ENCODE results near the gene PAM. TPM values are rescaled to one million over a fixed set of nuclear protein-coding genes. Genes with fewer than 3 reads are reported as not detected.

PAM gene
- polyA plus RNA-seq, 1 donor (not counting 4 experiments of a cell fraction or from before 2014, with no cell fraction given), result 149 TPM

GRCh38 chr5:103003872-103004271, 248.8 kb downstream of the PAM start:
- no peak for FAIRE-seq
- no peaks in the 10 kb centered on the region for H4K20me1 ChIP-seq (ENCODE audit: control insufficient read depth, extremely low read depth, insufficient read depth, low read length)
- peaks cover 3% of the 10 kb centered on the region for H3K9me1 ChIP-seq (ENCODE audit: control insufficient read depth, extremely low read depth, insufficient read depth, low read length)
- dilution Hi-C loops (cut with MboI; ENCODE audit: extremely low pct_ligation_motif_present, low sequenced_read_pairs), result no loop called here
- H2AFZ ChIP-seq (ENCODE audit: control insufficient read depth, low read length), result no peak overlapping the region
- no peak for DNase-seq (ENCODE audit: low read depth, low spot score)
- H3K4me1 ChIP-seq (ENCODE audit: control insufficient read depth, extremely low read depth, insufficient read depth, low read length), result no peaks in the 10 kb centered on the region
- no peaks in the 10 kb centered on the region for H3K79me2 ChIP-seq (ENCODE audit: control insufficient read depth, insufficient read depth, low read length)
- no peaks in the 10 kb centered on the region for H3K9me3 ChIP-seq (ENCODE audit: control insufficient read depth, low read depth, low read length)
- no peak overlapping the region for H3K9ac ChIP-seq (ENCODE audit: control insufficient read depth, extremely low read depth, insufficient read depth, low read length)
- TF ChIP-seq CTCF (optimal IDR thresholded peaks at IDR 0.05 in 1 of 3, IDR thresholded peaks at IDR 0.05 in 1 of 3, conservative IDR thresholded peaks at IDR 0.05 in 1 of 3; ENCODE audit: extremely low read depth in 1 of 3, insufficient read depth in 2 of 3, low read length in 3 of 3) (no peak), EZH2 (IDR thresholded peaks at IDR 0.05; ENCODE audit: low read length) (no peak)
- H3K4me2 ChIP-seq (ENCODE audit: control insufficient read depth, extremely low read depth, insufficient read depth, low read depth, low read length), result no peak overlapping the region
- no peak overlapping the region for H3K27ac ChIP-seq (ENCODE audit: control insufficient read depth, insufficient read depth, low read length)
- peaks cover 0 to 8% of the 10 kb centered on the region in 2 experiments for H3K36me3 ChIP-seq (ENCODE audit: control insufficient read depth in 2 of 2, extremely low read depth in 1 of 2, insufficient read depth in 2 of 2, low read length in 2 of 2)
- H3K4me3 ChIP-seq (ENCODE audit: control insufficient read depth in 2 of 3, extremely low read depth in 1 of 3, insufficient read depth in 2 of 3, low read depth in 1 of 3, low read length in 3 of 3), result no peak overlapping the region
- no peaks in the 10 kb centered on the region for H3K27me3 ChIP-seq (ENCODE audit: control insufficient read depth, extremely low read depth, insufficient read depth, low read length)

- FAIRE-seq, result no peak
- Histone ChIP-seq H3K9me3 (ENCODE audit: control insufficient read depth, low read depth, low read length) (no peaks in the 10 kb centered on the region), H2AFZ (ENCODE audit: control insufficient read depth, low read length) (no peak overlapping the region), H4K20me1 (ENCODE audit: control insufficient read depth, extremely low read depth, insufficient read depth, low read length) (no peaks in the 10 kb centered on the region), H3K4me2 (ENCODE audit: control insufficient read depth, extremely low read depth, insufficient read depth, low read depth, low read length) (no peak overlapping the region), H3K27ac (ENCODE audit: control insufficient read depth, insufficient read depth, low read length) (no peak overlapping the region), H3K9me1 (ENCODE audit: control insufficient read depth, extremely low read depth, insufficient read depth, low read length) (peaks cover 3% of the 10 kb centered on the region), H3K79me2 (ENCODE audit: control insufficient read depth, insufficient read depth, low read length) (no peaks in the 10 kb centered on the region), H3K4me3 (ENCODE audit: control insufficient read depth in 2 of 3, extremely low read depth in 1 of 3, insufficient read depth in 2 of 3, low read depth in 1 of 3, low read length in 3 of 3) (no peak overlapping the region), H3K36me3 (ENCODE audit: control insufficient read depth in 2 of 2, extremely low read depth in 1 of 2, insufficient read depth in 2 of 2, low read length in 2 of 2) (peaks cover 0 to 8% of the 10 kb centered on the region in 2 experiments), H3K9ac (ENCODE audit: control insufficient read depth, extremely low read depth, insufficient read depth, low read length) (no peak overlapping the region), H3K27me3 (ENCODE audit: control insufficient read depth, extremely low read depth, insufficient read depth, low read length) (no peaks in the 10 kb centered on the region), H3K4me1 (ENCODE audit: control insufficient read depth, extremely low read depth, insufficient read depth, low read length) (no peaks in the 10 kb centered on the region)
- dilution Hi-C loops (cut with MboI; ENCODE audit: extremely low pct_ligation_motif_present, low sequenced_read_pairs), result no loop called here
- TF ChIP-seq CTCF (optimal IDR thresholded peaks at IDR 0.05 in 1 of 3, IDR thresholded peaks at IDR 0.05 in 1 of 3, conservative IDR thresholded peaks at IDR 0.05 in 1 of 3; ENCODE audit: extremely low read depth in 1 of 3, insufficient read depth in 2 of 3, low read length in 3 of 3) (no peak), EZH2 (IDR thresholded peaks at IDR 0.05; ENCODE audit: low read length) (no peak)
- DNase-seq (ENCODE audit: low read depth, low spot score), result no peak
Measured at GRCh38 chr5:103005276-103005675, 250.2 kb downstream of the PAM start.
